ENCODE results near the gene IMPACT. TPM values are rescaled to one million over a fixed set of nuclear protein-coding genes. Genes with fewer than 3 reads are reported as not detected.

The IMPACT gene
- total and polyA plus RNA-seq, 11 donors, result 7.9 to 37.6 (median 19.9) TPM

GRCh38 chr18:24436939-24437338 lies 10.5 kb downstream of the IMPACT start:
- H3K4me3 ChIP-seq, result no peak overlapping the region
- peaks cover 0 to 73% (median 50%) of the 10 kb centered on the region in 9 donors for H3K36me3 ChIP-seq
- no peak overlapping the region for H3K27ac ChIP-seq
- intact Hi-C loops (cut with DNase I), result loop anchor here in 1 of 10 donors (10.0 kb wide), 1 partner anchor 72 kb away; no protein-coding TSS in a partner anchor
- no peaks in the 10 kb centered on the region for H3K27me3 ChIP-seq
- no peak for TF ChIP-seq POLR2A (IDR thresholded peaks at IDR 0.05)
- no peak for TF ChIP-seq CTCF (IDR thresholded peaks at IDR 0.05)
- no peak for DNase-seq
- no peaks in the 10 kb centered on the region for H3K9me3 ChIP-seq
- ATAC-seq, result no peak
- WGBS, 4 donors, result 87 to 94% (median 93%) methylated on average over 1 of the region's 1 CpG
- H3K4me1 ChIP-seq, result no peaks in the 10 kb centered on the region

- ATAC-seq (no peak), DNase-seq (no peak)
- Histone ChIP-seq H3K4me1 (peaks cover 0 to 6% (median 0%) of the 10 kb centered on the region in 12 donors), H3K9me3 (no peaks in the 10 kb centered on the region), H3K4me3 (no peak overlapping the region), H3K27me3 (no peaks in the 10 kb centered on the region), H3K36me3 (peaks cover 0 to 97% (median 89%) of the 10 kb centered on the region in 9 donors), H3K27ac (no peak overlapping the region)
- no peak for TF ChIP-seq CTCF (IDR thresholded peaks at IDR 0.05)
- TF ChIP-seq POLR2A (IDR thresholded peaks at IDR 0.05), result no peak
- WGBS, 4 donors, result 73 to 80% (median 79%) methylated on average over 2 of the region's 2 CpGs
- intact Hi-C loops (cut with DNase I), result no loop called here
Measured at GRCh38 chr18:24443870-24444269, 17.4 kb downstream of the IMPACT start.

- TF ChIP-seq POLR2A (IDR thresholded peaks at IDR 0.05) (no peak), CTCF (IDR thresholded peaks at IDR 0.05) (no peak)
- no peaks in the 10 kb centered on the region for H3K27me3 ChIP-seq
- 95 to 99% (median 98%) methylated on average over 1 of the region's 1 CpG for whole genome bisulfite sequencing, 4 donors
- H3K9me3 ChIP-seq, result no peaks in the 10 kb centered on the region
- peaks cover 0 to 6% (median 0%) of the 10 kb centered on the region in 12 donors for H3K4me1 ChIP-seq
- DNase-seq (no peak), ATAC-seq (no peak)
- H3K27ac ChIP-seq, result no peak overlapping the region
- intact Hi-C loops (cut with DNase I), result no loop called here
- no peak overlapping the region for H3K4me3 ChIP-seq
- H3K36me3 ChIP-seq, result peaks cover 0 to 100% (median 93%) of the 10 kb centered on the region in 9 donors
Measured at GRCh38 chr18:24446453-24446852, 20.0 kb downstream of the IMPACT start.

DNA sequence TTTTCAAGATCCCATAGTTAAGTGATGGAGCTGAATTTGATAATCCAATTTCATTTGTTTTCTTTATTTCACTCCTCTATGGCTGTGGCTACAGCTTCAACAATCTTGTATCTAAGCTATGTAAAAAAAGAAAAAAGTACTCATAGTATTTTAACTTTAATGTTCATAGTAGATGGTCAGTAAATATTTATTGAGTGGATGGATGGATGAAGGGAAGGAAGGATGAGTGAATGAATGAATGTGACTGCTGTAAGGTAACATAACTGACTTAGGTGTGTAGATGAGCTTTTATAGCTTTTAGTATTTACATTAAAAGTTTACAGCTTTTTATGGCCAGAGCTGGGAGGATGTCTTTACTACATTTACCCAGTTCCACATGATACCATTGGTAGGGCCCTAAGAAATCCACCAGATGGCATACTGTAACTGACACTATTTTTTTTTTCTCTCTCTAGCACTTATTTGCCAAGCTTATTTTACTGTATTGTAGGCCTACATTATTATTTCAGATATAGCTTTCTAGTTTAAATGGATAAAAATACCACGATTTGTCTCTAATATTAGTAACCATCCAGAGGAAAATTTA lies 20.6 kb downstream of the IMPACT start:
- 81 to 95% (median 88%) methylated on average over 1 of the region's 1 CpG for WGBS, 4 donors
- DNase-seq (no peak), ATAC-seq (no peak)
- peaks cover 0 to 6% (median 0%) of the 10 kb centered on the region in 12 donors for H3K4me1 ChIP-seq
- no peak overlapping the region for H3K4me3 ChIP-seq
- H3K27ac ChIP-seq, result no peak overlapping the region
- H3K9me3 ChIP-seq, result no peaks in the 10 kb centered on the region
- no peaks in the 10 kb centered on the region for H3K27me3 ChIP-seq
- H3K36me3 ChIP-seq, result peaks cover 0 to 100% (median 94%) of the 10 kb centered on the region in 9 donors
- intact Hi-C loops (cut with DNase I), result no loop called here
- TF ChIP-seq POLR2A (IDR thresholded peaks at IDR 0.05) (no peak), CTCF (IDR thresholded peaks at IDR 0.05) (peak in 4 of 12 donors; percentile 7 to 29 (median 13))

Measured in heart left ventricle (tissue), 16 donors.